Cerebellar cortex (tissue), 1 donor: ENCODE data around the gene SLCO2B1.

Source experiments
- DNase-seq: peaks from one replicate; pipeline ENCODE4 v3.0.0-alpha.2; 2015; ENCODE audit warnings: low spot score

The SLCO2B1 gene

GRCh38 chr11:75223954-75224643, 73.2 kb downstream of the SLCO2B1 start:
- DNase-seq: no peak

- DNase-seq: no peak
These were observed 74.9 kb downstream of the SLCO2B1 start for GRCh38 chr11:75225794-75226193.

- no peak for DNase-seq
These were observed 78.6 kb downstream of the SLCO2B1 start for GRCh38 chr11:75229466-75229865.

GRCh38 chr11:75230621-75231020, 79.7 kb downstream of the SLCO2B1 start:
- no peak for DNase-seq

- no peak for DNase-seq
These were observed 82.9 kb downstream of the SLCO2B1 start for GRCh38 chr11:75233754-75234172.

GRCh38 chr11:75236062-75236461, 85.2 kb downstream of the SLCO2B1 start:
- no peak for DNase-seq

GRCh38 chr11:75237050-75237449, 86.1 kb downstream of the SLCO2B1 start:
- no peak for DNase-seq

- no peak for DNase-seq
These were observed 87.9 kb downstream of the SLCO2B1 start for GRCh38 chr11:75238595-75239440.

GRCh38 chr11:75239531-75240290, 88.8 kb downstream of the SLCO2B1 start:
- no peak for DNase-seq

GRCh38 chr11:75240311-75241035, 89.6 kb downstream of the SLCO2B1 start, which contains the start of gene TPBGL:
TPBGL (plus strand) TSS chr11:75240774; CDS start chr11:75241050, 276 bp downstream.
- no peak for DNase-seq

- DNase-seq: peak; percentile 52
These were observed 90.4 kb downstream of the SLCO2B1 start for GRCh38 chr11:75241036-75241905.

GRCh38 chr11:75241906-75242644, 91.2 kb downstream of the SLCO2B1 start:
- no peak for DNase-seq

- no peak for DNase-seq
These were observed 92.1 kb downstream of the SLCO2B1 start for GRCh38 chr11:75242722-75243600.

- DNase-seq: no peak
These were observed 93.3 kb downstream of the SLCO2B1 start for GRCh38 chr11:75244052-75244814.

GRCh38 chr11:75245356-75246005, 94.6 kb downstream of the SLCO2B1 start:
- DNase-seq: no peak

GRCh38 chr11:75246006-75246670, 95.2 kb downstream of the SLCO2B1 start:
- no peak for DNase-seq

- DNase-seq: no peak
These were observed 95.9 kb downstream of the SLCO2B1 start for GRCh38 chr11:75246671-75247350.
